Keratinocyte (primary cell): ENCODE measurements around the gene PLCH2. TPM values are rescaled to one million over a fixed set of nuclear protein-coding genes. Genes with fewer than 3 reads are reported as not detected.

ENCODE experiments used
- DNase-seq: peaks from one replicate; pipeline ENCODE4 v3.0.0-alpha.2; 2011; ENCODE audit warnings: low read depth, missing footprints, low spot score
- FAIRE-seq: peaks from 2 replicates; lab custom pipeline; 2011; peaks lifted over from hg19 to GRCh38; lab: Jason Lieb, UNC
- H2AFZ ChIP-seq: 2 replicates; pipeline ENCODE4 v1.6.0; 2012; ENCODE audit warnings: low read length, control low read depth, inconsistent platforms; ENCODE audit not compliant: control insufficient read depth
- H3K27ac ChIP-seq: 2 replicates; pipeline ENCODE4 v1.5.1; 2011; ENCODE audit warnings: low read length; ENCODE audit not compliant: control insufficient read depth, insufficient read depth
- H3K27me3 ChIP-seq: 3 replicates; pipeline ENCODE4 v1.6.0; 2011; ENCODE audit warnings: low read length; ENCODE audit not compliant: control insufficient read depth, insufficient read depth; ENCODE audit errors: extremely low read depth
- H3K36me3 ChIP-seq, 2 experiments: 2 replicates in 1 of 2; 3 replicates in 1 of 2; pipeline ENCODE4 v1.5.1; 2011; ENCODE audit warnings: low read length in 2 of 2, mild to moderate bottlenecking in 1 of 2; ENCODE audit not compliant: control insufficient read depth in 2 of 2, insufficient read depth in 2 of 2; ENCODE audit errors: extremely low read depth in 1 of 2
- H3K4me1 ChIP-seq: 3 replicates; pipeline ENCODE4 v1.5.1; 2011; ENCODE audit warnings: low read length; ENCODE audit not compliant: control insufficient read depth, insufficient read depth; ENCODE audit errors: extremely low read depth
- H3K4me2 ChIP-seq: 3 replicates; pipeline ENCODE4 v1.6.0; 2011; ENCODE audit warnings: low read depth, low read length; ENCODE audit not compliant: control insufficient read depth, insufficient read depth; ENCODE audit errors: extremely low read depth
- H3K4me3 ChIP-seq, 3 experiments: fragments of 200-600 bp in 1 of 3; sonication (generic) in 1 of 3; 2 replicates in 2 of 3; 3 replicates in 1 of 3; pipeline ENCODE4 v1.5.1; 2011 to 2016; ENCODE audit warnings: low read length in 3 of 3, mild to moderate bottlenecking in 3 of 3, control low read depth in 2 of 3, inconsistent platforms in 1 of 3, low read depth in 1 of 3, mixed read lengths in 1 of 3, mixed run types in 1 of 3, moderate library complexity in 1 of 3; ENCODE audit not compliant: control insufficient read depth in 2 of 3, insufficient read depth in 2 of 3; ENCODE audit errors: extremely low read depth in 1 of 3
- H3K79me2 ChIP-seq: 2 replicates; pipeline ENCODE4 v1.6.0; 2012; ENCODE audit warnings: low read length; ENCODE audit not compliant: control insufficient read depth, insufficient read depth
- H3K9ac ChIP-seq: 3 replicates; pipeline ENCODE4 v1.6.0; 2011; ENCODE audit warnings: low read length; ENCODE audit not compliant: control insufficient read depth, insufficient read depth; ENCODE audit errors: extremely low read depth
- H3K9me1 ChIP-seq: 3 replicates; pipeline ENCODE4 v1.6.0; 2011; ENCODE audit warnings: low read length; ENCODE audit not compliant: control insufficient read depth, insufficient read depth; ENCODE audit errors: extremely low read depth
- H3K9me3 ChIP-seq: 2 replicates; pipeline ENCODE4 v1.5.1; 2012; ENCODE audit warnings: low read depth, low read length; ENCODE audit not compliant: control insufficient read depth
- H4K20me1 ChIP-seq: 3 replicates; pipeline ENCODE4 v1.6.0; 2011; ENCODE audit warnings: low read length; ENCODE audit not compliant: control insufficient read depth, insufficient read depth; ENCODE audit errors: extremely low read depth
- CTCF ChIP-seq, 3 experiments: IDR thresholded peaks in 1 of 3; conservative IDR thresholded peaks in 1 of 3; optimal IDR thresholded peaks in 1 of 3; 2 replicates in 2 of 3; 3 replicates in 1 of 3; pipeline versions ENCODE3 to v1.5.1; 2011; ENCODE audit warnings: low read length in 3 of 3, mild to moderate bottlenecking in 3 of 3, moderate library complexity in 2 of 3, control low read depth in 1 of 3, inconsistent platforms in 1 of 3; ENCODE audit not compliant: insufficient read depth in 2 of 3; ENCODE audit errors: extremely low read depth in 1 of 3
- EZH2 ChIP-seq: IDR thresholded peaks from one replicate; pipeline ENCODE4 v1.6.1; 2012; ENCODE audit warnings: inconsistent platforms, mild to moderate bottlenecking, low read length, moderate library complexity
- dilution Hi-C: fragments of 300-500 bp; cut with MboI; formaldehyde crosslinking; loops from one replicate; pipeline ENCODE4 v1.7.0; 2020; ENCODE audit warnings: low sequenced_read_pairs; ENCODE audit not compliant: extremely low pct_ligation_motif_present
- polyA plus RNA-seq, 5 experiments: library from polyadenylated mRNA; depleted of rRNA in 3 of 5; stranded (reverse) in 3 of 5; stranded (forward) in 1 of 5; unstranded in 1 of 5; fragments of >200 nt; gene quantifications; 1 replicate in 1 of 5; 2 replicates in 3 of 5; 3 replicates in 1 of 5; pipeline versions ENCODE4 v1.2.1 to v1.2.3, GENCODE V29; 2011 to 2012; ENCODE audit warnings: missing spikeins in 2 of 5, low read depth in 1 of 5, low replicate concordance in 1 of 5

Gene PLCH2
- polyA plus RNA-seq, 1 donor (not counting 4 experiments of a cell fraction or from before 2014, with no cell fraction given), result 57.4 TPM

GRCh38 chr1:2473198-2473597 lies 2.9 kb upstream of the PLCH2 start:
- no peak for DNase-seq

GRCh38 chr1:2474104-2474844 lies 1.8 kb upstream of the PLCH2 start:
- Histone ChIP-seq H3K4me2 (no peak overlapping the region), H3K9ac (no peak overlapping the region), H3K4me3 (no peak overlapping the region), H2AFZ (no peak overlapping the region), H3K9me3 (no peaks in the 10 kb centered on the region), H4K20me1 (peaks cover 28% of the 10 kb centered on the region), H3K27ac (no peak overlapping the region), H3K36me3 (peaks cover 0 to 5% of the 10 kb centered on the region in 2 experiments), H3K9me1 (no peaks in the 10 kb centered on the region), H3K27me3 (no peaks in the 10 kb centered on the region), H3K4me1 (no peaks in the 10 kb centered on the region), H3K79me2 (peaks cover 76% of the 10 kb centered on the region)
- no peak for TF ChIP-seq EZH2
- TF ChIP-seq CTCF (optimal IDR thresholded peaks at IDR 0.05 in 1 of 3, IDR thresholded peaks at IDR 0.05 in 1 of 3, conservative IDR thresholded peaks at IDR 0.05 in 1 of 3; ENCODE audit: extremely low read depth in 1 of 3, insufficient read depth in 2 of 3, low read length in 3 of 3), result no peak
- dilution Hi-C loops, result no loop called here
- no peak for FAIRE-seq
- no peak for DNase-seq

More at GRCh38 chr1:2473198-2473597, 2.9 kb upstream of the PLCH2 start:
- Histone ChIP-seq H2AFZ (no peak overlapping the region), H4K20me1 (peaks cover 28% of the 10 kb centered on the region), H3K36me3 (peaks cover 3 to 8% of the 10 kb centered on the region in 2 experiments), H3K79me2 (peaks cover 81% of the 10 kb centered on the region), H3K27ac (no peak overlapping the region), H3K4me1 (no peaks in the 10 kb centered on the region), H3K4me3 (no peak overlapping the region), H3K9ac (no peak overlapping the region), H3K27me3 (no peaks in the 10 kb centered on the region), H3K9me3 (no peaks in the 10 kb centered on the region), H3K9me1 (no peaks in the 10 kb centered on the region), H3K4me2 (no peak overlapping the region)
- TF ChIP-seq EZH2 (no peak), CTCF (optimal IDR thresholded peaks at IDR 0.05 in 1 of 3, IDR thresholded peaks at IDR 0.05 in 1 of 3, conservative IDR thresholded peaks at IDR 0.05 in 1 of 3; ENCODE audit: extremely low read depth in 1 of 3, insufficient read depth in 2 of 3, low read length in 3 of 3) (no peak)
- dilution Hi-C loops, result no loop called here
- FAIRE-seq, result no peak
